Common myeloid progenitor, CD34-positive (primary cell): ENCODE measurements around the gene MEF2D.

Source experiments
- CTCF ChIA-PET: fragments of 350-600 bp; sonication (Branson Sonifier 250); formaldehyde crosslinking; loops from one replicate; lab custom pipeline; 2021; ENCODE audit warnings: antibody characterized with exemption; lab: Charles Lee
- POLR2A ChIA-PET: fragments of 350-600 bp; sonication (Branson Sonifier 250); formaldehyde crosslinking; loops from one replicate; lab custom pipeline; 2021; ENCODE audit warnings: antibody characterized with exemption; lab: Charles Lee
- DNase-seq, 3 donors: peaks; one replicate each; pipeline versions ENCODE4 v3.0.0 to v3.0.0-alpha.2; 2013
- H3K27ac ChIP-seq, 2 experiments: 1 replicate in 1 of 2; 2 replicates in 1 of 2; pipeline ENCODE4 v1.7.0; 2013; ENCODE audit warnings: inconsistent platforms in 2 of 2, low read length in 2 of 2, mild to moderate bottlenecking in 2 of 2, low read depth in 1 of 2, moderate library complexity in 1 of 2; ENCODE audit not compliant: severe bottlenecking in 2 of 2, insufficient read depth in 1 of 2, poor library complexity in 1 of 2
- H3K27me3 ChIP-seq, 5 experiments: replicated peaks in 2 of 5; 1 replicate in 3 of 5; 2 replicates in 2 of 5; pipeline versions ENCODE4 v1.6.1 to v1.7.0; 2013; ENCODE audit warnings: low read length in 4 of 5, mild to moderate bottlenecking in 2 of 5, moderate library complexity in 2 of 5, inconsistent platforms in 1 of 5; ENCODE audit not compliant: insufficient read depth in 5 of 5, control insufficient read depth in 4 of 5
- H3K36me3 ChIP-seq, 4 experiments: 1 replicate in 2 of 4; 2 replicates in 2 of 4; pipeline versions ENCODE4 v1.6.1 to v1.7.0; 2013; ENCODE audit warnings: low read length in 3 of 4, control low read depth in 1 of 4, mild to moderate bottlenecking in 1 of 4; ENCODE audit not compliant: control insufficient read depth in 4 of 4, insufficient read depth in 4 of 4
- H3K4me1 ChIP-seq, 4 experiments: 1 replicate in 3 of 4; 2 replicates in 1 of 4; pipeline versions ENCODE4 v1.6.1 to v1.7.1; 2013; ENCODE audit warnings: low read length in 3 of 4, mild to moderate bottlenecking in 3 of 4, control low read depth in 1 of 4, inconsistent platforms in 1 of 4, moderate library complexity in 1 of 4; ENCODE audit not compliant: control insufficient read depth in 4 of 4, insufficient read depth in 4 of 4; ENCODE audit errors: control extremely low read depth in 1 of 4
- H3K4me3 ChIP-seq, 7 experiments: 1 replicate in 4 of 7; 2 replicates in 3 of 7; pipeline versions ENCODE4 v1.5.1 to v1.7.0; 2013; ENCODE audit warnings: mild to moderate bottlenecking in 7 of 7, low read length in 6 of 7, moderate library complexity in 6 of 7, inconsistent platforms in 2 of 7, low read depth in 2 of 7, control low read depth in 1 of 7; ENCODE audit not compliant: insufficient read depth in 4 of 7, control insufficient read depth in 1 of 7; ENCODE audit errors: extremely low read depth in 1 of 7
- H3K9me3 ChIP-seq, 5 experiments: 1 replicate in 4 of 5; 2 replicates in 1 of 5; pipeline versions ENCODE4 v1.6.1 to v1.7.1; 2013; ENCODE audit warnings: low read length in 4 of 5, mild to moderate bottlenecking in 2 of 5, inconsistent platforms in 1 of 5, low read depth in 1 of 5, moderate library complexity in 1 of 5; ENCODE audit not compliant: control insufficient read depth in 4 of 5, insufficient read depth in 2 of 5; ENCODE audit errors: control extremely low read depth in 1 of 5
- WGBS: methylation state at CpG from one replicate; pipeline ENCODE4 v1.1.5; 2013; ENCODE audit not compliant: insufficient coverage; 5-methylcytosine and 5-hydroxymethylcytosine counted together

The MEF2D gene

DNA sequence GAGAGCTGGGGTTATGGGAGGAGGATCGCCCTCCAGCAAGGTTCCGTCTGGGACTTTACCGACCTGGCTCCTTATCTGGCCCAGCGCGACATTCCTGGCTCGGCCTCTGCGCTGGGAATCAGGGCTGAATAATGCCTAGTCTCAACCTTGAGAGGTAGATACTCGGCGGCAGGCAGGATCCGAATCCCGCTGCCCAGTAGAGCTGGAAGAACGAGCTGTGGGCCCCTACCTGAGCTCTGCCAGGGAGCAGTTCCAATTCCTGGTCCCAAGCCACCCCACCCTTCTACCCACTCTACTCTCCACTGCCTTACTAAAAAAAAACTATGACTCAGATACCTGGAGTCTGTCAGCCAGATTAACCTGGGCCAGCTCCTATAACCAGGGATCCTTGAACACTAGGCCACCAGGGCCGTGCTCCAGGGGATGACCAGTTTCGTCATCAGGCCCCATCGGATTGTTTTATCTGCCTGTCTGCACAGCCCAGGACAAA, 77.9 kb downstream of the MEF2D start:
- Histone ChIP-seq H3K4me3 (no peak overlapping the region), H3K9me3 (no peaks in the 10 kb centered on the region), H3K27ac (no peak overlapping the region), H3K4me1 (peaks cover 0 to 23% (median 18%) of the 10 kb centered on the region in 4 experiments), H3K36me3 (no peaks in the 10 kb centered on the region), H3K27me3 (peaks cover 22 to 99% (median 65%) of the 10 kb centered on the region in 5 experiments)
- CTCF ChIA-PET, result interaction anchor here (0.5 to 4.6 kb wide), 6 partner anchors 9 to 44 kb away, joined by 3 to 18 read pairs (median 4); no protein-coding TSS in a partner anchor
- WGBS, result 27% methylated on average over 8 of the region's 15 CpGs
- POLR2A ChIA-PET, result no interaction called here
- no peak for DNase-seq

GRCh38 chr1:156421939-156422601, 78.5 kb downstream of the MEF2D start:
- H3K27ac ChIP-seq, result no peak overlapping the region
- H3K36me3 ChIP-seq, result no peaks in the 10 kb centered on the region
- POLR2A ChIA-PET, result no interaction called here
- peaks cover 27 to 99% (median 59%) of the 10 kb centered on the region in 5 experiments for H3K27me3 ChIP-seq
- CTCF ChIA-PET, result interaction anchor here (1.0 to 4.6 kb wide), 5 partner anchors 9 to 41 kb away, joined by 3 to 18 read pairs (median 5); no protein-coding TSS in a partner anchor
- H3K9me3 ChIP-seq, result no peaks in the 10 kb centered on the region
- WGBS, result 18% methylated on average over 10 of the region's 12 CpGs
- H3K4me1 ChIP-seq, result peaks cover 0 to 23% (median 18%) of the 10 kb centered on the region in 4 experiments
- no peak for DNase-seq
- H3K4me3 ChIP-seq, result peak overlapping the region in 2 of 7 experiments; percentile 40 to 46

- DNase-seq, result peak; percentile 57 to 78 (median 76)
- Histone ChIP-seq H3K4me3 (peak overlapping the region in 4 of 7 experiments; percentile 17 to 46 (median 30)), H3K9me3 (no peaks in the 10 kb centered on the region), H3K27ac (no peak overlapping the region), H3K4me1 (peaks cover 0 to 23% (median 18%) of the 10 kb centered on the region in 4 experiments), H3K27me3 (peaks cover 34 to 98% (median 55%) of the 10 kb centered on the region in 5 experiments), H3K36me3 (no peaks in the 10 kb centered on the region)
- ChIA-PET CTCF (interaction anchor here (2.3 to 4.6 kb wide), 3 partner anchors 10 to 36 kb away, joined by 5 to 18 read pairs (median 11); no protein-coding TSS in a partner anchor), POLR2A (no interaction called here)
- WGBS, result under 1% methylated on average over 59 of the region's 69 CpGs
Observed at GRCh38 chr1:156421062-156421938, 79.3 kb downstream of the MEF2D start.

DNA sequence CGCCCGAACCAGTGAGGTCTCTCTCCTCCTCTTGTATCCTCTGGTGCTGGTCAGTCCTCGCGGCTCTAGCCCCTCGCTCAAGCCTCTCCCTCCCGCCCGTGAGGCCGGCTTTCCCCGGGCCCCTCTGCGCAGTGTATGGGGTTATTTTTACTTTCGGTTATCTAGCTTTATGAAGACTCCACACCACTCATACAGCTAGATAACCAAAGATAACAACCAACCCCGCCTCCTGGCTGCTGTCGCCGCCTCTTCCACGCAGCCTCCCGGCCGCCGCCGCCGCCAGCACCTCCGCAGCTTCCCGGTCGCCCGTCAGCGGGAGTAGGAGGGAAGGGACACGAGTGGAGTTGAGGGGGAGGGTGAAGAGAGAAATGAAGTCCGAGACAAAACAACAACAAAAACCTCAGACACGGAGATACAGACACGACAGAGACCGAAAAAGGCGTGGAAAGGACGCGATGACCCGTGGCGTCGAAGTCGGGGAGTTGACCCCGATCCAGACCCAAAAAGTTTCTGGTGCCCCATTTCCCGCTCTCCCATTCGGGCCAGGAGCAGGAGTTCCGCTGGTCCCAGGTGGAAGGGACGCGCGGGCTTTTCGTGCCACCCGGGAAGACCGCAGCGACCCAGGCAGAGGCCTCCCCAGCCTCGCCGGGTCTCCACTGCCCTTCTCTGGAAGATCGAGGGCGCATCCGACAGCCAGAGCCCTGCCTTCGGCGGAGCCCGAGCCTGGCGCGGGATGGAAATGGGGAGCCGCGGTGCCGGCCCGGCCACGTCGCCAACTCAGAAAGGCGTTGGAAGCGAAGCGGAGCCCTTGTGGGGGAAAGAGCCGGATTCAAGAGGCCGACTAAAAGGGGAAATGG, 80.1 kb downstream of the MEF2D start:
- POLR2A ChIA-PET, result no interaction called here
- WGBS, result 4% methylated on average over 41 of the region's 69 CpGs
- peak in 2 of 3 donors; percentile 24 to 29 for DNase-seq
- no peak overlapping the region for H3K27ac ChIP-seq
- CTCF ChIA-PET, result interaction anchor here (1.2 to 9.4 kb wide), 11 partner anchors 11 to 208 kb away, joined by 3 to 70 read pairs (median 6); no protein-coding TSS in a partner anchor
- H3K4me1 ChIP-seq, result peaks cover 0 to 23% (median 18%) of the 10 kb centered on the region in 4 experiments
- peak overlapping the region in 5 of 7 experiments; percentile 17 to 55 (median 43) for H3K4me3 ChIP-seq
- H3K27me3 ChIP-seq, result peaks cover 40 to 98% (median 55%) of the 10 kb centered on the region in 5 experiments
- H3K36me3 ChIP-seq, result no peaks in the 10 kb centered on the region
- no peaks in the 10 kb centered on the region for H3K9me3 ChIP-seq

- Histone ChIP-seq H3K27me3 (peaks cover 45 to 99% (median 54%) of the 10 kb centered on the region in 5 experiments), H3K4me3 (peak overlapping the region in 4 of 7 experiments; percentile 26 to 55 (median 48)), H3K36me3 (no peaks in the 10 kb centered on the region), H3K4me1 (peaks cover 0 to 23% (median 18%) of the 10 kb centered on the region in 4 experiments), H3K27ac (no peak overlapping the region), H3K9me3 (no peaks in the 10 kb centered on the region)
- 24% methylated on average over 4 of the region's 5 CpGs for WGBS
- ChIA-PET CTCF (interaction anchor here (1.0 to 9.4 kb wide), 15 partner anchors 10 to 208 kb away, joined by 3 to 70 read pairs (median 6); no protein-coding TSS in a partner anchor), POLR2A (no interaction called here)
- peak in 2 of 3 donors; percentile 49 to 51 for DNase-seq
Observed at GRCh38 chr1:156419854-156420204, 80.7 kb downstream of the MEF2D start.

DNA sequence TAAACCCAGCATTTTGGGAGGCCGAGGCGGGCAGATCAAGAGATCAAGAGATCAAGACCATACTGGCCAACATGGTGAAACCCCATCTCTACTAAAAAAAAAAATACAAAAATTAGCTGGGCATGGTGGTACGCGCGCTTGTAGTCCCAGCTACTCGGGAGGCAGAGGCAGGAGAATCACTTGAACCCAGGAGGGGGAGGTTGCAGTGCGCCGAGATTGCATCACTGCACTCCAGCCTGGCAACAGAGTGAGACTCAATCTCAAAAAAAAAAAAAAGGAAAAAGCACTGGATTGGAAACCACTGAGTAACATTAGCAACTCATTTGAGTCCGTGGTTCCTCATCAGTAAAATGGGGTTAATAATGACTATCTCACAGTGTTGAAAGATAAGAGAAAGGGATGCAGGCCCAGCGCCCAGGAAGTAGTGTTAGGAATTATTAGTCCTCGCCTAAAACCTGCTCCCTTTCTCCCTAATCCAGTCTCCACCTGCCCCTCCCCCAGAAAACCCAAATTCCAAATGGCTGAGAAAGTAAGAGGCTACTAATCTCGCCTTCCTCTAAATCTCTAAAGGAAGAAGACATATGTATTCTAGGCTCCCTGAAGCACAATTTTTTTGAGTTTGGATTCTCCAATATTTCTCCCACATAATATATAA, 82.0 kb downstream of the MEF2D start:
- peaks cover 0 to 1% (median 0%) of the 10 kb centered on the region in 5 experiments for H3K9me3 ChIP-seq
- peaks cover 0 to 23% (median 18%) of the 10 kb centered on the region in 4 experiments for H3K4me1 ChIP-seq
- H3K27ac ChIP-seq, result no peak overlapping the region
- ChIA-PET POLR2A (interaction anchor here (0.6 kb wide), 1 partner anchor 8 kb away, joined by 3 read pairs; no protein-coding TSS in a partner anchor), CTCF (interaction anchor here (0.8 to 9.4 kb wide), 19 partner anchors 9 to 209 kb away, joined by 3 to 70 read pairs (median 5); no protein-coding TSS in a partner anchor)
- no peaks in the 10 kb centered on the region for H3K36me3 ChIP-seq
- peaks cover 36 to 99% (median 46%) of the 10 kb centered on the region in 5 experiments for H3K27me3 ChIP-seq
- no peak for DNase-seq
- H3K4me3 ChIP-seq, result no peak overlapping the region
- 90% methylated on average over 9 of the region's 12 CpGs for WGBS
